Measurements from ENCODE around the gene CD300LF. TPM values are rescaled to one million over a fixed set of nuclear protein-coding genes. Genes with fewer than 3 reads are reported as not detected.
A peak's percentile ranks its signal among the peaks of the same experiment; 100 is the strongest.

The CD300LF gene
- total RNA-seq, 1 experiment from 2014 or later, result not detected

- ChIA-PET CTCF (interaction anchor here (0.6 to 4.7 kb wide), 10 partner anchors 12 to 444 kb away, joined by 3 to 74 read pairs (median 5); partner anchors contain the start of gene NAT9), POLR2A (interaction anchor here (0.6 to 1.6 kb wide), 5 partner anchors 12 to 129 kb away, joined by 3 to 7 read pairs (median 4); no protein-coding TSS in a partner anchor)
- intact Hi-C loops (cut with micrococcal nuclease), result loop anchor here (1.0 kb wide), 1 partner anchor 26 kb away; no protein-coding TSS in a partner anchor
- Mint-ChIP-seq H3K9me3 (ENCODE audit: unreplicated experiment) (no peaks in the 10 kb centered on the region), H3K4me3 (ENCODE audit: unreplicated experiment) (peak overlapping the region; percentile 59), H3K4me1 (ENCODE audit: insufficient read depth, unreplicated experiment) (peaks cover 6% of the 10 kb centered on the region), H3K27me3 (ENCODE audit: insufficient read depth, unreplicated experiment) (peaks cover 9% of the 10 kb centered on the region), H3K27ac (ENCODE audit: low read depth, unreplicated experiment) (peak overlapping the region; percentile 84), H3K36me3 (ENCODE audit: insufficient read depth, unreplicated experiment) (no peaks in the 10 kb centered on the region)
- no TSS peak for BruUV-seq (replicated peaks)
- no peak for TF ChIP-seq CTCF (IDR thresholded peaks at IDR 0.05; ENCODE audit: unreplicated experiment)
- DNase-seq (ENCODE audit: unreplicated experiment), result no peak
Observed at GRCh38 chr17:74744349-74744713, 31.6 kb upstream of the CD300LF start.

GRCh38 chr17:74743755-74744154 is 31.0 kb upstream of the CD300LF start:
- TF ChIP-seq CTCF (IDR thresholded peaks at IDR 0.05; ENCODE audit: unreplicated experiment), result no peak
- Mint-ChIP-seq H3K27ac (ENCODE audit: low read depth, unreplicated experiment) (no peak overlapping the region), H3K4me1 (ENCODE audit: insufficient read depth, unreplicated experiment) (peaks cover 6% of the 10 kb centered on the region), H3K9me3 (ENCODE audit: unreplicated experiment) (no peaks in the 10 kb centered on the region), H3K36me3 (ENCODE audit: insufficient read depth, unreplicated experiment) (no peaks in the 10 kb centered on the region), H3K27me3 (ENCODE audit: insufficient read depth, unreplicated experiment) (peaks cover 14% of the 10 kb centered on the region), H3K4me3 (ENCODE audit: unreplicated experiment) (no peak overlapping the region)
- DNase-seq (ENCODE audit: unreplicated experiment), result no peak
- BruUV-seq (replicated peaks), result no TSS peak
- intact Hi-C loops (cut with micrococcal nuclease), result loop anchor here (1.0 kb wide), 1 partner anchor 27 kb away; no protein-coding TSS in a partner anchor
- ChIA-PET CTCF (interaction anchor here (0.8 to 4.7 kb wide), 5 partner anchors 13 to 120 kb away, joined by 3 to 74 read pairs (median 35); no protein-coding TSS in a partner anchor), POLR2A (interaction anchor here (0.9 to 1.4 kb wide), 2 partner anchors 17 to 129 kb away, joined by 4 read pairs; no protein-coding TSS in a partner anchor)

- intact Hi-C loops (cut with micrococcal nuclease), result no loop called here
- H3K36me3 Mint-ChIP-seq (ENCODE audit: insufficient read depth, unreplicated experiment), result no peaks in the 10 kb centered on the region
- POLR2A ChIA-PET, result no interaction called here
- H3K4me3 Mint-ChIP-seq (ENCODE audit: unreplicated experiment), result no peak overlapping the region
- no peak for TF ChIP-seq CTCF (IDR thresholded peaks at IDR 0.05; ENCODE audit: unreplicated experiment)
- H3K27me3 Mint-ChIP-seq (ENCODE audit: insufficient read depth, unreplicated experiment), result peaks cover 15% of the 10 kb centered on the region
- DNase-seq (ENCODE audit: unreplicated experiment), result no peak
- H3K27ac Mint-ChIP-seq (ENCODE audit: low read depth, unreplicated experiment), result no peak overlapping the region
- BruUV-seq (replicated peaks), result no TSS peak
- CTCF ChIA-PET, result interaction anchor here (1.1 to 2.4 kb wide), 5 partner anchors 8 to 121 kb away, joined by 3 to 12 read pairs (median 8); no protein-coding TSS in a partner anchor
- peaks cover 6% of the 10 kb centered on the region for H3K4me1 Mint-ChIP-seq (ENCODE audit: insufficient read depth, unreplicated experiment)
- H3K9me3 Mint-ChIP-seq (ENCODE audit: unreplicated experiment), result no peaks in the 10 kb centered on the region
Observed at GRCh38 chr17:74742978-74743545, 30.3 kb upstream of the CD300LF start.

GRCh38 chr17:74742153-74742515 is 29.4 kb upstream of the CD300LF start:
- Mint-ChIP-seq H3K36me3 (ENCODE audit: insufficient read depth, unreplicated experiment) (no peaks in the 10 kb centered on the region), H3K27ac (ENCODE audit: low read depth, unreplicated experiment) (no peak overlapping the region), H3K4me3 (ENCODE audit: unreplicated experiment) (no peak overlapping the region), H3K27me3 (ENCODE audit: insufficient read depth, unreplicated experiment) (peaks cover 15% of the 10 kb centered on the region), H3K9me3 (ENCODE audit: unreplicated experiment) (no peaks in the 10 kb centered on the region), H3K4me1 (ENCODE audit: insufficient read depth, unreplicated experiment) (peaks cover 6% of the 10 kb centered on the region)
- ChIA-PET POLR2A (interaction anchor here (0.5 kb wide), 1 partner anchor 455 kb away, joined by 3 read pairs; no protein-coding TSS in a partner anchor), CTCF (interaction anchor here (0.7 to 2.4 kb wide), 7 partner anchors 9 to 122 kb away, joined by 3 to 12 read pairs (median 3); no protein-coding TSS in a partner anchor)
- TF ChIP-seq CTCF (IDR thresholded peaks at IDR 0.05; ENCODE audit: unreplicated experiment), result no peak
- intact Hi-C loops (cut with micrococcal nuclease), result no loop called here
- no peak for DNase-seq (ENCODE audit: unreplicated experiment)
- BruUV-seq (replicated peaks), result no TSS peak
